ENCODE measurements around the gene RICTOR.
"Not testable (repeated sequence)": the region's sequence is repeated elsewhere in the genome, so short reads cannot be mapped to it uniquely, and the experiment has no call there.

GRCh38 chr5:39010958-39011357, 63.2 kb downstream of the RICTOR start:
- not testable (repeated sequence) for TF ChIP-seq CTCF, POLR2A, POLR2AphosphoS5 (IDR thresholded peaks at IDR 0.05)
